Thymus (tissue), 11 donors: Measurements from ENCODE around the gene SLC18A2. TPM values are rescaled to one million over a fixed set of nuclear protein-coding genes. Genes with fewer than 3 reads are reported as not detected.
"Not testable (repeated sequence)": the region's sequence is repeated elsewhere in the genome, so short reads cannot be mapped to it uniquely, and the experiment has no call there.

ENCODE experiments used
- DNase-seq, 9 donors: peaks; one replicate each; pipeline ENCODE4 v3.0.0-alpha.2; 2013; ENCODE audit warnings: low spot score in 9 of 9, low read depth in 6 of 9, missing footprints in 1 of 9
- H3K27ac ChIP-seq, 2 donors: one replicate each; pipeline ENCODE4 v1.5.1; 2013; ENCODE audit warnings: control low read depth in 1 of 2, low read depth in 1 of 2, low read length in 1 of 2, mild to moderate bottlenecking in 1 of 2, moderate library complexity in 1 of 2
- H3K27me3 ChIP-seq, 2 donors: one replicate each; pipeline ENCODE4 v1.5.1; 2013; ENCODE audit warnings: low read length in 1 of 2; ENCODE audit not compliant: control insufficient read depth in 2 of 2, insufficient read depth in 1 of 2
- H3K36me3 ChIP-seq, 2 donors: one replicate each; pipeline ENCODE4 v1.5.1; 2013; ENCODE audit warnings: low read length in 1 of 2, mild to moderate bottlenecking in 1 of 2, moderate library complexity in 1 of 2; ENCODE audit not compliant: control insufficient read depth in 2 of 2, insufficient read depth in 2 of 2
- H3K4me1 ChIP-seq, 2 donors: one replicate each; pipeline ENCODE4 v1.5.1; 2013; ENCODE audit warnings: low read length in 2 of 2; ENCODE audit not compliant: control insufficient read depth in 2 of 2, insufficient read depth in 2 of 2
- H3K4me3 ChIP-seq, 2 donors: one replicate each; pipeline ENCODE4 v1.5.1; 2013; ENCODE audit warnings: low read length in 2 of 2, control low read depth in 1 of 2, mild to moderate bottlenecking in 1 of 2
- H3K9me3 ChIP-seq, 2 donors: one replicate each; pipeline ENCODE4 v1.5.1; 2013; ENCODE audit warnings: low read length in 1 of 2, mild to moderate bottlenecking in 1 of 2; ENCODE audit not compliant: control insufficient read depth in 2 of 2, insufficient read depth in 1 of 2
- WGBS: extraction: QIAGEN DNeasy Blood & Tissue Kit; methylation state at CpG from one replicate; pipeline ENCODE4 v1.1.7; 2013; 5-methylcytosine and 5-hydroxymethylcytosine counted together
- polyA plus RNA-seq: library from polyadenylated mRNA; stranded (reverse); fragments of 200-250 nt; gene quantifications from one replicate; pipeline ENCODE4 v1.2.3, GENCODE V29; 2013
- total RNA-seq: library from RNA; stranded (reverse); fragments of 120-200 nt; gene quantifications from one replicate; pipeline ENCODE4 v1.2.4, GENCODE V29; 2013
- donor health status: healthy.

Gene SLC18A2
- total and polyA plus RNA-seq, 2 donors, result 6.1 to 27.6 TPM

DNA sequence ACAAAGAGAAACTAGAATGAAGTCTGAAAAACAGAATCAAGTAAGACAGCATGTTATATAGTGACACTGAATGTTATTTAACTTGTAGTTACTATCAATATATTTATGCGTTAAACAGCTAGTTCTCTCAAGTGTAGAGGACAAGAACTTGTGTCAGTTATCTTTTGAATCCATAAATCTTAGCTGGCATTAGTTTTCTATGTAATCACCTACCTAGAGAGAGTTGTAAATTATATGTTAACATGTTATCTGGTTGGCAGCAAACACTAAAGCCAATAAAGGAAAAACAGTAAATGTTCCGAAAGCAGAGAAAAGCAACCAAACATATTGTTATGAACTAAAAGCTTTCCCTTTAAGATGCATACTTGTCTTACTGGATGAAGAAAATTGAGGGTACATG, 36.8 kb downstream of the SLC18A2 start:
- H3K36me3 ChIP-seq, result peaks cover 0 to 4% of the 10 kb centered on the region in 2 donors
- no peak overlapping the region for H3K4me3 ChIP-seq
- H3K9me3 ChIP-seq, result no peaks in the 10 kb centered on the region
- H3K27ac ChIP-seq, result no peak overlapping the region
- no peak for DNase-seq
- 97% methylated on average over 2 of the region's 2 CpGs for WGBS
- no peaks in the 10 kb centered on the region for H3K27me3 ChIP-seq
- no peaks in the 10 kb centered on the region for H3K4me1 ChIP-seq

DNA sequence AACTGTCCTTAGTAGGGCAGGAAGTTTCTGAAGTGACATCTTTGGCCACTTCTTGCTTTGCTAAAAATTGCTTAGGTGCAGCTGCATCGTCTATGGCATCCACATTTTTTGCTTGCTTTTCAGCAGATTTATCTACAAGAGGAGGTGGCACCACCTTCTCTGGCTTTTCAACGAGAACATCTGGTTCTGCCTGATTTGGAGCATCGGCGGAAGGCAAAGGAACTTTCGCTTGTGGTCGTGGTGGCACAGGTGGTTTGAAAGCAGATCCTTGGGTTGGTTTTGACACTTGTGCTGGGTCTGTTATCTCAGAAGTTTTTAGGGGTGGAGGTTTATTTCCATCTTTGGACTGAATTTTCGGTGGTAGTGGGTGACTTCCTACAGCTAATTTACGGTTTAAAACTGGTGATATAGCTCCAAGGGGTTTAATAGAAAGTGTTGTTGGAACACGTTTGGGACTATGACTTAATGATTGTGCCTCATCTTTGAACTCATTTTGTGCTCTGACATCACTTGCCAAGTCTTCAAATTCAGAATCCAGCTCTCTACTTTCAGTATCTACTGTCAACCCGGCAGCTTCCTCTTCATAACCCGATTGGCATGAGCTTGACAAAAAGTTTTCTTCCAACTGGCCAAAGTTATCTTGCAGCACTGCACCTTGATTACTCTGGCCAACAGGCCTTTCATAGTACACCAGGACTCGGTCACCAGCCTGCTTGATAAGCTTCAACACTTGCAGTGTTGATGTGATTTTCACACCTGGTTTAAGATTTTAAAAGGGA, 44.0 kb downstream of the SLC18A2 start:
- Histone ChIP-seq H3K36me3 (peaks cover 4 to 9% of the 10 kb centered on the region in 2 donors), H3K4me3 (peak overlapping the region in 1 of 2 donors; percentile 38), H3K9me3 (no peaks in the 10 kb centered on the region), H3K27ac (peak overlapping the region; percentile 85 to 94), H3K4me1 (peaks cover 29 to 33% of the 10 kb centered on the region in 2 donors), H3K27me3 (no peaks in the 10 kb centered on the region)
- 23% methylated on average over 12 of the region's 12 CpGs for WGBS
- DNase-seq, result peak; percentile 65 to 93 (median 80)

DNA sequence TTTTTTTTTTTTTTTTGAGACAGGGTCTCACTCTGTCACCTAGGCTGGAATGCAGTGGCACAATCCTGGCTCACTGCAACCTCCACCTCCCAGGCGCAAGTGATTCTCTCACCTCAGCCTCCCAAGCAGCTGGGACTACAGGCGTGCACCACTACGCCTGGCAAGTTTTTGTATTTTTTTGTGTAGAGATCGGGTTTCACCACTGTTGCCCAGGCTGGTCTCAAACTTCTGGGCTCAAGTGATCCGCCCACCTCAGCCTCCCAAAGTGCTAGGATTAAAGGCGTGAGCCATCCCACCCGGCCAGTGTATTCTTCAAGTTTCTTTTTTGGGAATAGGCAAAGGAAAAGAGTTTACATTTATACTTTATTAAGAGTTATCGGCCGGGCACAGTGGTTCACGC, 50.0 kb downstream of the SLC18A2 start:
- peaks cover 9 to 12% of the 10 kb centered on the region in 2 donors for H3K4me1 ChIP-seq
- 98% methylated on average over 10 of the region's 10 CpGs for WGBS
- H3K4me3 ChIP-seq, DNase-seq, H3K27me3 ChIP-seq, H3K36me3 ChIP-seq, H3K9me3 ChIP-seq, H3K27ac ChIP-seq: not testable (repeated sequence)

DNA sequence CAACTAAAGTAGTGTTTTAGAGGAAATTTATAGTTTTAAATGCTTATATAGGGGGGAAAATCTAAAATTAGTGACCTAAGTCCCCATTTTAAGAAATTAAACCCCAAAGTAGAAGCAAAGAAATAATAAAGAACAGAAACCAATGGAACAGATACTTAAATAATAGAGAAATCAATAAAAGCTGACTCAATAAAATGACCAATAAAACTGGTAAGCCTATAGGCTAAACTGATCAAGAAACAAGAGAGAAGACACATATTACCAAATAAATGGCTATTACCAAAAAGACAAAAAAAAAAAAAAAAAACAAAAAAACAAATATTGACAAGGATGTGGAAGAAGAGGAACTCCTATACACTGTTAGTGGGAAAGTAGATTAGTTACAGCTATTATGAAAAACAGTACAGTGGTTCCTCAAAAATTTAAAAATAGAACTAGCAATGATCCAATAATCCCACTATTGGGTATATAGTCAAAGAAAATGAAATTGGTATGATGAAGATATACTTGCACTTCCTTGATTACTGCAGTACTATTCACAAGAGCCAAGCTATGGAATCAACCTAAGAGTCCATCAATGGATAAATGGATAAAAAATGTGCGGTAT, 53.2 kb downstream of the SLC18A2 start:
- Histone ChIP-seq H3K9me3 (no peaks in the 10 kb centered on the region), H3K4me1 (no peaks in the 10 kb centered on the region), H3K36me3 (peaks cover 4 to 5% of the 10 kb centered on the region in 2 donors), H3K27ac (no peak overlapping the region), H3K27me3 (no peaks in the 10 kb centered on the region), H3K4me3 (no peak overlapping the region)
- 100% methylated on average over 1 of the region's 1 CpG for whole genome bisulfite sequencing
- no peak for DNase-seq

DNA sequence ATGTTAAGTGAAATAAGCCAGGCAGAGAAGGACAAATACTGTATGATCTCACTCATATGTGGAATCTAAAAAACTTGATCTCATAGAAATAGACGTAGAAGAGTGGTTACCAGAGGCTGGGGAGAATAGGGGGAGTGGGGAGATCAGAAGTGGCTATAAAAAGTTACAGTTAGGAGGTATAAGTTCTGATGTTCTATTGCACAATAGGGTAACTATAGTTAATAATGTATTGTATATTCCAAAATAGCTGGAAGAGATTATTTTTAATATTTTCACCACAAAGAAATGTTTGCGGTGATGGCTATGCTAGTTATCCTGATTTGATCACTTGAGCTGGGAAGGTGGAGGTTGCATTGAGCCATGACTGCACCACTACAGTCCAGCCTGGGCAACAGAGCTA, 53.8 kb downstream of the SLC18A2 start:
- Histone ChIP-seq H3K4me1 (no peaks in the 10 kb centered on the region), H3K27me3 (no peaks in the 10 kb centered on the region), H3K9me3 (no peaks in the 10 kb centered on the region), H3K36me3 (no peaks in the 10 kb centered on the region), H3K27ac (no peak overlapping the region), H3K4me3 (no peak overlapping the region)
- 95% methylated on average over 2 of the region's 2 CpGs for WGBS
- DNase-seq, result no peak

DNA sequence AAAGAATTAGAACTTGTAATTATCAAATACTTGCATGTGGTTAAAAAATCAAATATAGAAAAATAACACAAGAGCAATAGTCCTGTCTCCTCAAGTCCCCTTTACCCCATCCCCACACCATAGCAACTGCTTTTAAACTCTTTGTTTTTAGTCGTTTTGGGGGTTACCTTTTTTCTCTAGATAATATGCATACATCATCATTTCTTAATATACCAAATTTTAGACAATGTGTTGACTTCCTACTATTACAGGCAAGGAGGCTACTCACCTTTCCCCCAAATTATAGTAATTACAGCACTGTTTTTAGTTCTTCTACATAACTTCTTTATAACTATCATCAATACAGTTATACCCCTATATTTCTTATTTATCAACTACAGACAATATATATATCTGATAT, 57.3 kb downstream of the SLC18A2 start:
- WGBS, result 98% methylated on average over 1 of the region's 1 CpG
- Histone ChIP-seq H3K4me1 (no peaks in the 10 kb centered on the region), H3K27me3 (no peaks in the 10 kb centered on the region), H3K4me3 (no peak overlapping the region), H3K9me3 (no peaks in the 10 kb centered on the region), H3K36me3 (no peaks in the 10 kb centered on the region), H3K27ac (no peak overlapping the region)
- no peak for DNase-seq

DNA sequence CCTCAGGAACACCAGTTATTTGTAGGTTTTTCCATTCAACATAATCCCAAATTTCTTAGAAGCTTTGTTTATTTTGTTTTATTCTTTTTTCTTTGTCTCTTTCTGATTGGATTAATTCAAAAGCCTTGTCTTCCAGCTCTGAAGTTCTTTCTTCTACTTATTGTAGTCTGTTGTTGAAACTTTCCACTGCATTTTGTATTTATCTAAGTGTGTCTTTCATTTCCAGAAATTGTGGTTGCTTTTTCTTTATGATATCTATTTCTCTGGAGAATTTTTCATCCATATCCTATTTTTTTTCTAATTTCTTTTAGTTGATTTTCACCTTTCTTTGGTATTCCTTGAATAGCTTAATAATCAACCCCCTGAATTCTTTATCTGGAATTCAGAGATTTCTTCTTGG, 58.5 kb downstream of the SLC18A2 start:
- Histone ChIP-seq H3K36me3 (no peaks in the 10 kb centered on the region), H3K27ac (no peak overlapping the region)

DNA sequence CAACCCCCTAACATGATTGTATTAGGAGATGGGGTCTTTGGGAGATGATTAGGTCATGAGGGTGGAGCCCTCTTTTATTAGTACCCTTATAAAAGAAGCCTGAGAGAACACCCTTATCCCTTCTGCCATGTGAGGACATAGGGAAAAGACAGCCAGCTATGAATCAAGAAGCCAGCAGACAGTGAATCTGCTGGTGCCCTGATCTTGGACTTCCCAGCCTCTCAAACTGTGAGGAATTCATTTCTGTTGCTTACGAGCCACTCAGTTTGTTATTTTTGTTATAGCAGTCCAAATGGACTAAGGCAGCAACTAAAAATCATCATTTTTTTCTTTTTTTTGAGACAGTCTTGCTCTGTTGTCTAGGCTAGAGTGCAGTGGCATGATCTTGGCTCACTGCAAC, 59.8 kb downstream of the SLC18A2 start:
- no peaks in the 10 kb centered on the region for H3K4me1 ChIP-seq
- 100% methylated on average over 1 of the region's 1 CpG for WGBS

More for the DNA sequence above, 58.5 kb downstream of the SLC18A2 start:
- H3K27me3 ChIP-seq, result no peaks in the 10 kb centered on the region
- H3K4me1 ChIP-seq, result no peaks in the 10 kb centered on the region
- H3K4me3 ChIP-seq, result no peak overlapping the region
- peaks cover 2 to 8% of the 10 kb centered on the region in 2 donors for H3K9me3 ChIP-seq
- DNase-seq, result no peak

DNA sequence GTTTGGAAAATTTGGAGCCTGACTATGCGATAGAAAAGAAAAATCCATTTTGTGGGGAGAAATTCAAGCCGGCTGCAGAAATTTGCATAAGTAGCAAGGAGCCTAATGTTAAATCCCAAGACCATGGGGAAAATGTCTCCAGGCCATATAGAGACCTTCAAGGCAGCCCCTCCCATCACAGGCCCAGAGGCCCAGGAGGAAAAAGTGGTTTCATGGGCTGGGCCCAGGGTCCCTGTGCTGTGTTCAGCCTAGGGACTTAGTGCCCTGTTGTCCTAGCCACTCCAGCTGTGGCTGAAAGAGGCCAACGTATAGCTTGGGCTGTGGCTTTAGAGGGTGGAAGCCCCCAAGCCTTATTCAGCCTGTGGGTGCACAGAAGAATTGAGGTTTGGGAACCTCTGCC, 62.5 kb downstream of the SLC18A2 start:
- H3K27me3 ChIP-seq, result not testable (repeated sequence)

More for the DNA sequence above, 59.8 kb downstream of the SLC18A2 start:
- no peak overlapping the region for H3K27ac ChIP-seq
- no peaks in the 10 kb centered on the region for H3K36me3 ChIP-seq
- H3K9me3 ChIP-seq, result peaks cover 2 to 8% of the 10 kb centered on the region in 2 donors
- no peak overlapping the region for H3K4me3 ChIP-seq
- no peak for DNase-seq
- no peaks in the 10 kb centered on the region for H3K27me3 ChIP-seq

More for the DNA sequence above, 62.5 kb downstream of the SLC18A2 start:
- DNase-seq, H3K4me1 ChIP-seq, H3K9me3 ChIP-seq, H3K36me3 ChIP-seq, H3K27ac ChIP-seq, H3K4me3 ChIP-seq: not testable (repeated sequence)
- 98% methylated on average over 3 of the region's 3 CpGs for WGBS
